Endothelial cell of umbilical vein (primary cell): ENCODE measurements around the gene ENG. TPM values are rescaled to one million over a fixed set of nuclear protein-coding genes. Genes with fewer than 3 reads are reported as not detected.

ENCODE experiments used
- BruUV-seq: library from RNA; stranded (reverse); fragments of 400-500 nt; replicated peaks from 2 replicates; lab custom pipeline; 2021; lab: Mats Ljungman, UMichigan
- CTCF ChIA-PET: fragments of 300-600, 350-600 bp; sonication (Branson Sonifier 250); formaldehyde crosslinking; loops from one replicate; lab custom pipeline; 2021; ENCODE audit warnings: antibody characterized with exemption, inconsistent platforms; lab: Charles Lee
- POLR2A ChIA-PET: fragments of 300-600, 350-600 bp; sonication (Branson Sonifier 250); formaldehyde crosslinking; loops from one replicate; lab custom pipeline; 2021; ENCODE audit warnings: antibody characterized with exemption, inconsistent platforms; lab: Charles Lee
- DNase-seq: peaks from one replicate; pipeline ENCODE4 v3.0.0-alpha.2; 2011; ENCODE audit warnings: low read depth, low spot score
- FAIRE-seq: peaks from 2 replicates; lab custom pipeline; 2011; peaks lifted over from hg19 to GRCh38; lab: Jason Lieb, UNC
- H2AFZ ChIP-seq: 2 replicates; pipeline ENCODE4 v1.6.0; 2012; ENCODE audit warnings: low read depth, low read length, control low read depth, inconsistent platforms
- H3K27ac ChIP-seq: 2 replicates; pipeline ENCODE4 v1.5.1; 2011; ENCODE audit warnings: low read depth, mild to moderate bottlenecking, control low read depth, low read length, moderate library complexity; ENCODE audit not compliant: insufficient read depth
- H3K27me3 ChIP-seq, 2 experiments: 2 replicates each; pipeline versions ENCODE4 v1.6.0 to v1.6.1; 2011; ENCODE audit warnings: low read length in 2 of 2, mixed read lengths in 1 of 2; ENCODE audit not compliant: control insufficient read depth in 2 of 2, insufficient read depth in 2 of 2
- H3K36me3 ChIP-seq, 2 experiments: 2 replicates in 1 of 2; 3 replicates in 1 of 2; pipeline ENCODE4 v1.5.1; 2011; ENCODE audit warnings: low read length in 2 of 2, mild to moderate bottlenecking in 1 of 2, moderate library complexity in 1 of 2; ENCODE audit not compliant: control insufficient read depth in 2 of 2, insufficient read depth in 2 of 2; ENCODE audit errors: extremely low read depth in 1 of 2
- H3K4me1 ChIP-seq: 3 replicates; pipeline ENCODE4 v1.5.1; 2011; ENCODE audit warnings: mild to moderate bottlenecking, low read length; ENCODE audit not compliant: control insufficient read depth, insufficient read depth; ENCODE audit errors: extremely low read depth
- H3K4me2 ChIP-seq: 2 replicates; pipeline ENCODE4 v1.6.1; 2011; ENCODE audit warnings: low read length, control low read depth, mixed read lengths; ENCODE audit not compliant: insufficient read depth
- H3K4me3 ChIP-seq, 3 experiments: fragments of 200-600 bp in 1 of 3; sonication (generic), shearing (Covaris generic) in 1 of 3; replicated peaks in 1 of 3; 2 replicates each; pipeline ENCODE4 v1.5.1; 2011 to 2016; ENCODE audit warnings: control low read depth in 3 of 3, low read length in 3 of 3, mild to moderate bottlenecking in 2 of 3, inconsistent platforms in 1 of 3, low read depth in 1 of 3, moderate library complexity in 1 of 3; ENCODE audit not compliant: insufficient read depth in 1 of 3
- H3K79me2 ChIP-seq: 2 replicates; pipeline ENCODE4 v1.6.0; 2012; ENCODE audit warnings: low read length, inconsistent platforms; ENCODE audit not compliant: control insufficient read depth, insufficient read depth
- H3K9ac ChIP-seq: replicated peaks from 2 replicates; pipeline ENCODE3; 2011; ENCODE audit warnings: low read length, control low read depth; ENCODE audit not compliant: insufficient read depth; ENCODE audit errors: extremely low read depth
- H3K9me1 ChIP-seq: replicated peaks from 3 replicates; pipeline ENCODE4 v1.6.0; 2011; ENCODE audit warnings: mild to moderate bottlenecking, low read length; ENCODE audit not compliant: control insufficient read depth, insufficient read depth; ENCODE audit errors: extremely low read depth
- H3K9me3 ChIP-seq: replicated peaks from 2 replicates; pipeline ENCODE4 v1.5.1; 2012; ENCODE audit warnings: low read length, inconsistent platforms; ENCODE audit not compliant: control insufficient read depth, insufficient read depth
- H4K20me1 ChIP-seq: replicated peaks from 2 replicates; pipeline ENCODE3; 2011; ENCODE audit warnings: mild to moderate bottlenecking, low read length; ENCODE audit not compliant: control insufficient read depth, insufficient read depth; ENCODE audit errors: extremely low read depth
- CTCF ChIP-seq, 2 donors: IDR thresholded peaks; 1 replicate in 1 of 2; 2 replicates in 1 of 2; pipeline ENCODE4 v1.5.1; 2011; ENCODE audit warnings: low read length in 2 of 2, mild to moderate bottlenecking in 2 of 2, moderate library complexity in 2 of 2, control low read depth in 1 of 2, inconsistent platforms in 1 of 2, low read depth in 1 of 2; ENCODE audit not compliant: insufficient read depth in 1 of 2; ENCODE audit errors: extremely low read depth in 1 of 2
- EZH2 ChIP-seq: IDR thresholded peaks from 2 replicates; pipeline ENCODE4 v1.6.1; 2012; ENCODE audit warnings: borderline replicate concordance, low read depth, mild to moderate bottlenecking, moderate library complexity, low read length, inconsistent platforms; ENCODE audit not compliant: severe bottlenecking
- FOS ChIP-seq: IDR thresholded peaks from 2 replicates; pipeline ENCODE4 v1.6.1; 2011; ENCODE audit warnings: mild to moderate bottlenecking, low read length, moderate library complexity, borderline replicate concordance; ENCODE audit not compliant: insufficient read depth
- JUN ChIP-seq: IDR thresholded peaks from 2 replicates; pipeline ENCODE4 v1.6.1; 2011; ENCODE audit warnings: borderline replicate concordance, low read depth; ENCODE audit not compliant: insufficient read length, insufficient read depth
- MAX ChIP-seq: IDR thresholded peaks from 2 replicates; pipeline ENCODE4 v1.6.1; 2011; ENCODE audit not compliant: insufficient read depth, insufficient read length
- dilution Hi-C: fragments of 300-500 bp; cut with MboI; formaldehyde crosslinking; loops from one replicate; pipeline ENCODE4 v1.15.0; 2019; ENCODE audit warnings: low sequenced_read_pairs; ENCODE audit not compliant: extremely low pct_ligation_motif_present
- intact Hi-C: fragments of 100-400 bp; cut with micrococcal nuclease; formaldehyde crosslinking; loops from one replicate; pipeline ENCODE4 v1.10.0; 2022
- polyA plus RNA-seq, 4 experiments: library from polyadenylated mRNA; depleted of rRNA in 3 of 4; stranded (reverse) in 3 of 4; unstranded in 1 of 4; fragments of >200 nt; gene quantifications; 2 replicates each; pipeline versions ENCODE4 v1.2.1 to v1.2.3, GENCODE V29; 2011 to 2012; ENCODE audit warnings: missing spikeins in 1 of 4
- total RNA-seq: library from RNA; stranded (reverse); gene quantifications from 2 replicates; pipeline ENCODE4 v1.2.3, GENCODE V29; 2021

ENG gene
- total and polyA plus RNA-seq, 2 donors (not counting 3 experiments of a cell fraction or from before 2014, with no cell fraction given) = 338 to 728 TPM

GRCh38 chr9:127872369-127873222, 18.1 kb upstream of the ENG start:
- H4K20me1 ChIP-seq = no peaks in the 10 kb centered on the region
- FAIRE-seq (no peak), DNase-seq (no peak)
- H3K9me3 ChIP-seq = no peaks in the 10 kb centered on the region
- H3K79me2 ChIP-seq = peaks cover 18% of the 10 kb centered on the region
- BruUV-seq = no TSS peak
- H3K27me3 ChIP-seq = no peaks in the 10 kb centered on the region
- no peak overlapping the region for H3K4me3 ChIP-seq
- intact Hi-C loops = no loop called here
- H3K4me1 ChIP-seq = peaks cover 21% of the 10 kb centered on the region
- CTCF ChIA-PET = interaction anchor here (0.6 to 1.0 kb wide), 2 partner anchors 49 to 390 kb away, joined by 3 read pairs; no protein-coding TSS in a partner anchor
- peaks cover 0 to 20% of the 10 kb centered on the region in 2 experiments for H3K36me3 ChIP-seq
- TF ChIP-seq FOS (no peak), JUN (no peak), MAX (no peak), EZH2 (no peak), CTCF (IDR thresholded peaks at IDR 0.05; ENCODE audit: extremely low read depth in 1 of 2, insufficient read depth in 1 of 2, low read depth in 1 of 2, low read length in 2 of 2) (no peak)
- dilution Hi-C loops = no loop called here
- no peak overlapping the region for H3K9ac ChIP-seq
- H3K4me2 ChIP-seq = no peak overlapping the region
- H2AFZ ChIP-seq = no peak overlapping the region
- POLR2A ChIA-PET = no interaction called here
- H3K27ac ChIP-seq = no peak overlapping the region
- H3K9me1 ChIP-seq = no peaks in the 10 kb centered on the region
